ENCODE data around the gene FAM25C. TPM values are rescaled to one million over a fixed set of nuclear protein-coding genes. Genes with fewer than 3 reads are reported as not detected.
"Not testable (repeated sequence)": the region's sequence is repeated elsewhere in the genome, so short reads cannot be mapped to it uniquely, and the experiment has no call there.

FAM25C gene
- total RNA-seq = not detected
- long read RNA-seq = 0 reads

DNA sequence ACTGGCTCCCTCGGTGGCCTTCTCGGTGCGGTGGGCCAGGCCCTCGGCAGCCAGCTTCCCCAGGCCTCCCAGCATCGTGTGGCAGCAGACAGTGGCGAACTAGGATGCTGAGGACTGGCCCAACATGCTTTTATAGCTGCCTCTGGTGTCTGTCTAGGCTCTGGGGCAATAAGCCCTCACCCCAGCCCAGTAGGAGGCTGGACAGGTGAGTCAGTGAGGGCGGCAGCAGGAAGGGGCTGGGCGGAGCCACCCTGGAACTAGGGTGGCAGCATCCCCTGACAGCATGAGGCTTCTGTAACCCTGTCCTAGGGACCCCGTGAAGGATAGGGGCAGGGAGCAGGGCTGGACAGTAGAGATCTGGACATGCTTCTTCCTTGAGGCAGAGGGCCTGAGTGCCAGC, at the start of gene FAM25C:
Gene FAM25C (minus strand): TSS at position 101 of the 400 bp plus-strand sequence. CDS start 26 bp downstream, at position 75.
- ATAC-seq; intact Hi-C loops (cut with DNase I, micrococcal nuclease); DNase-seq: not testable (repeated sequence)

DNA sequence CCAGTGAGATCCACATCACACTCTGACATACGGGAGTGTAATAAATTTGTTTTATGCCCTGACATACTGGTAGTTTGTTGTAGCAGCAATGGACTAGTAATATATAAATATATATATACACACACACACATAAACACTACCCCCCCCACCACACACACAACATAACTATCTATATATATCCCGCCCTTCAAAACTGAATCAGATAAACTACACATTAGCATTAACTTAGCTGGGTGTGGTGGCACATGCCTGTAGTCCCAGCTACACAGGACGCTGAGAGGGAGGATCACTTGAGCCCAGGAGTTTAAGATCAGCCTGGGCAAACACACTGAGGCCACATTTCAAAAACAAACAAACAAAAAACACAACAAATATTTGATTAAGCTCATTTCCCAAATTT, 45.0 kb upstream of the FAM25C start:
- DNase-seq = not testable (repeated sequence)

DNA sequence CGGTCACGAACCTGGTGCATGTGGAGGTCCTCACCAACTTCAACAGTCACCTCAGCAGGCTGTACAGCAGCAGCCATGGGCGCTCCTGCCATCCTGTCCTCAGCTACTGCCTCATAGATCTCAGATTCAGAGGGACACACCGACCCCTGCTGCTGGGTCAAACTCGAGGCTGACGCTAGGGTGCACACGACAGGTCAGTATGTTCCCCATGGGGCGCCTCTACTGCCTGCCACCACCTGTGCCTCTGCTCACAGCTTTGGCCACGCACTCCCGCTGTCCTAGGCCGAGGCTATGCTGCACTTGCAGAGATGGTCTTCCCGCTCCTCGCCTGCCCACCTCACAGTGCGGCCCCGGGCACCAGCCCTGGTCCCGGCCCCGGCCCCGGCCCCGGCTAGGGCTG, 31.8 kb upstream of the FAM25C start:
- intact Hi-C loops (cut with DNase I, micrococcal nuclease); DNase-seq; ATAC-seq: not testable (repeated sequence)

More for the DNA sequence above, 45.0 kb upstream of the FAM25C start:
- ATAC-seq; intact Hi-C loops (cut with DNase I, micrococcal nuclease): not testable (repeated sequence)

DNA sequence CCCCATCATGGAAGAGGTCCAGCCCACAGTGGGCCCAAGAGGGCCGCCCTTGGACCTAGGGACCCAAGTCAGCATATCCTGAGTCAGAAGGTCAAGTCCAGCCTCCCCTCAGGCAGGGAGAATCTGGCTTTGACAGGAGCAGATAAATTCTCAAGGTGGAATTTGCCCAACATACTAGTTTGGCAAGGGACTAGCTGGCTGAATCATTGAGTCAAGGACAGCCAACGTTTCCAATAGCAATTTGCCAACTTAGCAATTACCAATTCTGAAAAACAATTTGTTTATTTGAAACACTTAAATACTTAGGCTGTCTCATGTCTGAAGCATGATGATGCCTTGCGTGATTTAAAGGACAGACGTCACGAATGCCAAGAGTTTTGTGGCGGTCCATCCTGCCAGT, 2.7 kb upstream of the FAM25C start:
- DNase-seq; intact Hi-C loops (cut with DNase I, micrococcal nuclease); ATAC-seq: not testable (repeated sequence)

DNA sequence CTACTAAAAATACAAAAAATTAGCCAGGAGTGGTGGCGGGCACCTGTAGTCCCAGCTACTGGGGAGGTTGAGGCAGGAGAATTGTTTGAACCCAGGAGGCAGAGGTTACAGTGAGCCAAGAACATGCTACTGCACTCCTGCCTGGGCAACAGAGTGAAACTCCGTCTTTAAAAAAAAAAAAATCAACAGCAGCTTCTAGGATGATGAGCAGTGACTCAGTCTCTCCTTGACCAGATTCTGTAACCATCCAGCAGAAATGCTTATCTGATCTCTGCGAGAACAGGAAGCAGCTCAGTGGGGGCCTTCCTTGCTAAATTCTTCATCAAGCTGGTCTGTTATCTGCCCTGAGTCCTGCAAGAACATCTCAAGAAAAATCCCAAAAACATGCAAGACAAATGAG, 5.5 kb downstream of the FAM25C start:
- intact Hi-C loops (cut with DNase I, micrococcal nuclease); ATAC-seq; DNase-seq: not testable (repeated sequence)

DNA sequence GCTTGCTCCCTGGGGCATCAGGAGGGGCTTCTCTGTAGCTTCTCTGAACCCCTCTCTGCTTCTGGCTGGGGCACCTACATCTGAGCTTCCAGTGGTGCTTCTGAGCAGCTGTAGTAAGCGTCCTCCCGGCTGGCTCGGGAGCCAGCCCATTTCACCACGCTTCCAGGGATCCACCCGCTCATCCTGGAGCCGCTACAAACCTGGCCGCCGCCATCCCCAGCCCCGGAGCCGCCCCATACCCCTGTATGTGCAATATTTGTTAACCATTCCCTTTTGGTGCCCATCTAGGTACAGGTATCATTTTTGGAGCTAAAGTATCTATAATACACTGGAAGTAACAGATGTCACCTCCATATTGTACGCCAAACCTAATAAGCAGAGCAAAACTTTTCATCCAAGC, 7.0 kb downstream of the FAM25C start:
- DNase-seq; ATAC-seq; intact Hi-C loops (cut with DNase I, micrococcal nuclease): not testable (repeated sequence)

DNA sequence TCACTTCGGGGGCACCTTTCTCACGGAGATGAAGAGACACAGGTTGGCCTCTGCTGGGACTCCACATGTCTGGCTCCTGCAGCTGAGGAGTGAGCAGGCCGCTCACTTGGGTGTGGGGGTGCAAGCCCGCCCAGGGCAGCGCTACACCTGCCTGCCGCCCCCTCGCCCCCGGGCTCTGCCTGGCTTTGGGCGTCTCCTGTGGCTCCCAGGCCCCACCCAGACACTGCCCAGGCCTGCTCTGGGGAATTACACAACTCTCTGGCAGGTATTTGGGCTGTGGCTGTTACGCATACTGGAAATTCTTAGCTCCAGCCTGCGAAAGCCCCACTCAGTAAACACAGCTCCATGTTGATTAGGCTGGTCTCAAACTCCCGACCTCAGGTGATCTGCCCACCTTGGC, 7.9 kb downstream of the FAM25C start:
- not testable (repeated sequence) for DNase-seq

DNA sequence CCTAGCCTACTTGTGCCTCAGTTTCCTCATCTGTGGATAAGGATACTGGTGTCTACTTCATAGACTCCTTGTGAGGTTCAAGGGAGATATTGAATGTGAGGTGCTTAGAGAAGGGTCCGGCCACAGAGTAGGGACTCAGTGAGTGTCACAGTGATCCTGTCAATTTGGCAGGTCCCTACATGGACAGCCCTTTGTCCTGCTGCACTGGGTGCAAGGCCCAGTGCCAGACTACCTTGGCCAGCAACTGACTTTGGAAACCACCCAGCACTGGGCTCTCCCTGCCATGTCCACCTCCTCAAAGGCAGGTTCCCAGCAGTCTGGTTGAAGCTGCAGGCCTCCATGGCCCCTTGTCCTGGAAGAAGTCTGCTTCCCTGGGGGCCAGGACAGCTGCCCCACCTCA, 9.5 kb downstream of the FAM25C start:
- DNase-seq; intact Hi-C loops (cut with DNase I, micrococcal nuclease); ATAC-seq: not testable (repeated sequence)

More for the DNA sequence above, 7.9 kb downstream of the FAM25C start:
- intact Hi-C loops (cut with DNase I, micrococcal nuclease); ATAC-seq: not testable (repeated sequence)

DNA sequence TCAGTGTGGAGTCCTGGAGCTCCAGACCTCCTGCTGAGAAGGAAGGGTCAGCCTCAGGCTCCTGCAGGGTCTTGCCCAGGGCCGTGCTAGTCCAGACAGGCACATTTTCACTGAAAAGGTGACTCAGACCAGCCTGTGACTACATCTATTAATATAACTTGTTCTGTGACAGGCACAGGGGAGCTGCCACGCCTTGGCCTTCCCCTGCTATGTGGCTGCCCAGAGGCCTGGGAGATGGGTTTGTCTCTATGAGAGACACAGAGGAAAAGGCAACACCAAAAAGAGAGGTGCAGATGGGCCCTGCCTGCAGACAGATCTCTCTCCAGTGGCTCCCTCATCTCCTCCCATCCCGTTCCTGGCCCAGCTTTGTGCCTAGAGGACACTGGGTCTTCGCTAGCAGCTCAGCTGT, 10.0 kb downstream of the FAM25C start:
- DNase-seq; ATAC-seq; intact Hi-C loops (cut with DNase I, micrococcal nuclease): not testable (repeated sequence)

DNA sequence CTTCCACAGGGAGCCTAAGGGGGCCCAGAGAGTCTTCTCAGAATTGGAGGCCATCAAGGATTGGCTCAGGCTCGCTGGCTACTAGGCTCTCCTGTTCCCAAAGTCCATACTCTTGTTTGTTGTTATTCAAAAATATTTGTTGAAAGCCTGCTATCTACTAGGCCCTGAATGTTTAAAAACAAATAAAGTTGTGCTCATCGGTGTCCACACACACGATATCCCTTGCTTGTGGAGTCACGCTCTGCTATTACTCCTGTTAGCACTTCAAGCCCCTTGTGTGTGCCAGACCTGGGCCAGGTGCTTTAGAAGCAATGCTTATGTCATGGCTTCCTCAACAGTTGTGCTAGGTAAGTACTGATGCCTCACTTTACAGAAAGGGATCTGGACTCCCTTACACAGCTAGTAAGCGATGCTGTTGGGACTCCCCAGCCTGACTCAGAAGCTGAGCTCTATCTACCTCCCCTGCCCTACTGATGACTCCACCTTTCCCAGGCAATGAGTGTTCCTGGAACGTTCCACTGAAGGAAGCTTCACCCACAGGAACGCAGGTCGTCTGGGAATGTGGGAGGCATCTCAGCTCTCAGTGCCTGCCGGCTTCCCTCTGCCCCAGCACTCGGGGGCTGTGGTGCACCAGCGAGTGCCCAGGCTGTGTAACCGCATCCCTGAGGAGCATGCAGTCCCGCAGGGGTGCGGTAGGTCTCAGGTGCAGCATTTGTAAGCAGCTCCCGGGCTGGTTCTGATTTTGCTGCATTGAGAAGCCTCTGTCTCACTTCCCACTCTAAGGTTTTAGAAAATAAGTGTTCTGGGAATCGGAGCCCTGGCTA, 10.7 kb downstream of the FAM25C start:
- peak; percentile 13 for ATAC-seq
- intact Hi-C loops (cut with DNase I, micrococcal nuclease); DNase-seq: not testable (repeated sequence)

DNA sequence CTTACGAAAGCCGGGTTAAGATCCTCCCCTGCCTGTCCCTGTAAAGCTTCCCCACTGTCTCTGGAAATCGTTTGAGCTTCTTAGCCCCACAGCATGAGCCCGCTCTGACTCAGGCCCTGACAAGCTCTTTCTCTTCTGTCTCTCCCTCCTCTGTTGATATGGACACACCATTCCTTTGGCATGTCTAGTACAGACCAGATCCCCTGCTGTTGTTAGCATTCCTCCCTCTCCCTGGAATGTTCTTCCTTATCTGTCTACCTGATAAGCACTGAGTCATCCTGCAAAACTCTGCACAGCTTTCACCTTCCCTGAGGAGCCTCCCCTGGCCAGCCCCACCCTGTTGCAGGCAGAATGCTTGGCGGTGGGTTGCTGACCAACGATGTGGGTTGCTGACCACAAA, 11.6 kb downstream of the FAM25C start:
- DNase-seq; intact Hi-C loops (cut with DNase I, micrococcal nuclease): not testable (repeated sequence)
- peak; percentile 87 for ATAC-seq

DNA sequence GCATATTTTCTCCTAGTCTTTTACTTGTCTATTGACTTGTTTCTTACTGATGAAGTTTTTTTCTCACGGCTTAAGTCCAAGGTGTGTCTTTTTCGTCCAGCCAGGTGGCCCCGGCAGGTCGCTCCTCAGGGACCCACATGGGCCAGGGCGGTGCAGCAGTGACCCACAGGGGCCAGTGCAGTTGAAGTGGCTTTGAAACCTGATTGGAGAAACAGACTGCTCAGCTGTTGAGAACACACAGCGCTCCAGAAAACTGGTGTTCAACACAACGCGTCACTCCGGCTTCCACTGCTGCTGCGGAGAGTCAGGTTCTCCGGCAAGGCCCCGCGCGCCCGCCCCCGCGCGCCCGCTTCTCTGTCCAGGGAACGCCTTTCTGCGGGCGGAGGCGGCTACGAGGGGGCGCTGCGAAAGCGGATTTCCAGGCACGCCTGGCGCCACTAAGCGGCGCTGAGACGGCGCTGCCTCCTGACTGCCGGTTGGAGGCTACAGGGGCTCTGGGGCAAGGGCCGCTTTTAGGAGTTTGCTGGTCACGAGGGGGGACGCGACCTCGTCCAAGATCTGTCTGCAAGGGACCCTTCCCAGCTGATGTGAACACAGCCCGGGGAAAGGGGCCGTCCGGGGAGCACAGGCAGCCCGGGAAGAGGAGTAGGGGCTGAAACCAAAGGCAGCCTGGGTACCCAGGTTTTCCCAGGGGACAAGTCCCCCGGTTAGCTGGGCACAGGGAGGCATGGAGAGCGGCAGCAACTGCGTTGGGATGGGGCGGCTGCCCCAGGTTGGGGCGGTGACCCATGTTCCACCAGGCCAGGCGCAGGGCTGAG, 13.0 kb downstream of the FAM25C start:
- ATAC-seq = peak; percentile 79
- DNase-seq; intact Hi-C loops (cut with DNase I, micrococcal nuclease): not testable (repeated sequence)

DNA sequence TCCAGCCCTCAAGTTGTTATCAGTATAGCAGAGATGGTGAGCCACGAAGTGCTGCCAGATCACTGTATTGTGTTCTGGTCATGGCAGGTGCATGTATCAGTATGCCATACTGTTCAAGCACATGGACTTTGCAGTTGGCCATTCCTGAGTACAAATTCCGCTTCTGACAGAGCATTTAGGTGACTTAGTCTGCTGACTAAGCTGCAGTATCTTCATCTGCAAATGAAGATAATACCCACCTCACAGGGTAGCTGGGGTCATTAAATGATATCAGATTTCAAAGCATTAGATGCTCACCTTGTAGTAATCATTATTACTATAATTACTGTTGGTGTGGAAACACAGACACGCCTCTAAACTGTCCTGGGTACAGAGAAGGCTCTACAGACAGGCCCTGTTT, 24.2 kb downstream of the FAM25C start:
- not testable (repeated sequence) for DNase-seq, ATAC-seq

DNA sequence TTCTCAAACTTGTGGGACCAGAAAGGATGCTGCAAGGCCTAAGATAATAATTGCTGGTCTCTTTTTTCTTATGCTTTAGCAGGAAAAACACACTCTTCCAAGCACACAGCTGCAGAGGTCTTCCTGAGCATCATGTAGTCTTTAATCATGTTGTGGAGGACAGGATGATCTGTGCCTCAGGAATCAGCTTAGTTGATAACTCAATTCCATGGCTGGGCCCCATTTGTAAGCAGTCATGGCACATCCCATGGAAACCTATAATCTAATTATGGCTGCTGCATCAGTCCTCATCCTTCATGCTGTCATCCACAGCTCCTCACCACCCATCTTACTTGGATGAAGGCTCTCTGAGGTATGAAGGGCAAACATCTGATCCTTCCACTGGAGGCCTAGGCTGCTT, 26.5 kb downstream of the FAM25C start:
- DNase-seq; ATAC-seq; intact Hi-C loops (cut with DNase I, micrococcal nuclease): not testable (repeated sequence)

More for the DNA sequence above, 24.2 kb downstream of the FAM25C start:
- intact Hi-C loops (cut with DNase I, micrococcal nuclease) = not testable (repeated sequence)

DNA sequence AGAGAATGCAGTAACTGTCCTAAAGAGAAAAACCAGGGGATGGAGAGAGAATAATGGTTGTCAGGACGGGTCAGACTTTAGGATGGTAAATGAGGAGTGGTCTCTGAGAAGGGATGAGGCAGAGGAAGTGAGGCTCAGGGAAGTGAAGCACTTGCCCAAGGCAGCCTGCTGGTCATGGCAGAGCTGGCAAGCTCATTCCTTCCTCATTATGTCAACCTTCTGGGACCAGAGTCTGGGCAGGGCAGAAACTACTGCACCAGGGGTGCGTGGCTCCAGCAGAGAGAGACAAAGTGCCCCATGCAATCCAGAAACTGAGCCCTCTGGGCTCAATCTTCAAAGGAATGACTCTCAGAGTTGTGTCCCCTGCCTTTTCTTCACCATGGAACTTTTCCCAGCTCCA, 27.5 kb downstream of the FAM25C start:
- DNase-seq; intact Hi-C loops (cut with DNase I, micrococcal nuclease): not testable (repeated sequence)
- peak; percentile 63 for ATAC-seq

DNA sequence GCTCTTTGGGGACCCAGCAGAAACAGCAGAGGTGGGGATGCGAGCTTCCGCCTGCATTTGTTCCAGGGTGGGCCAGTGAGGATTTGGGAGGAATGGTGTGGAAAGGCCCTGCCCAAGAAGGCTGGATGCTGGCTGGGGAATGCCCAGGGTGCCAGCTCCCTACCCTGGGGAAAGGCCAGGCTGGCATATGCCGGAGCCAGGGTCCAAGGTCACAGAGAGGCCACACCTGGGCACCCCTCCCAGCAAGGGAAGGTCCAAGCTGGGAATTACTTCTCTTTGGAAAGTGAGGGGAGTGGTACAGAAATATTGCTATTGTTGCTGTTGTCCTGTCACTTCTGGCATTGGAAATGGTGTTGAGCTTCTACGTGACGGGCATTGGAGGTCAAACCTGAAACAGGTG, 28.0 kb downstream of the FAM25C start:
- ATAC-seq = peak; percentile 90

DNA sequence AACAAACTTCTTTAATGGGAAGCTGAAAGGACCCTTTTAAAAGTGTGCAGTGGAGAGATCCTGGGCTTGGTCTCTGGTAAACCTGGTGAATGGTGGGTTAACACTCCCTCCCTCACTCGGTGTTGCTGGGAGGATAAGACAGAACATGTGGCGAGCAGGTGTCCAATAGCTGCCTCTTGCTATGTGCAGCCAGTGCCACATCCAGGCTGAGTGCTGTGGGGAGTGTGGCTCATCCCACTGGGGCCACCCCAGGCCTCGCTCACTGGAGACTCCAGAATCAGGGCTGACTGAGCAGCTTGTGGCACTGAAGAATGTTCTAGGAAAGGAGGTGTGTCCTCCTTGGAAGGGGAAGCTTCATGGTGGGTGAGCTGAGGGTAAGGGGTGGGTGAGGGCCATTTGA, 29.5 kb downstream of the FAM25C start:
- DNase-seq; ATAC-seq; intact Hi-C loops (cut with DNase I, micrococcal nuclease): not testable (repeated sequence)

More for the DNA sequence above, 28.0 kb downstream of the FAM25C start:
- DNase-seq; intact Hi-C loops (cut with DNase I, micrococcal nuclease): not testable (repeated sequence)

DNA sequence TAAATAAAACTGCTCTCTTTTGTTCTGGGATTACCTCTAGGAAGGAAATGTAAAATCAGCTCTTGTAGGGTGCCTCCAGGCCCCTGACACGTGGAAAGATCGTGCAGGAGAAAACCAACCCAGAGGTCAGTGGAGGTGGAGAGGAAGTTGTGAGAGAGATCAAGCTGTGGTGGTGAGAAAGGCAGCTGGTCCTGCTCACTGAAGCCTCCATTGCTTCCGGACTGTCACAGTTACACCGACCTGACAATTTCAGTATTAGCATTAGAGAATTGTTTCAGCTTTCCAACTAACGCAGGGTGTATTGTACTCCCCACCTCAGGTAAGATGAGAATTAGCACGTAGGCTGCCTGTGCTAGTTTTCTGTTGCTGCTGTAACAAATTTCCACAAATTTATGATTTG, 30.6 kb downstream of the FAM25C start:
- ATAC-seq; DNase-seq; intact Hi-C loops (cut with DNase I, micrococcal nuclease): not testable (repeated sequence)

Measured in left colon (tissue), 2 donors.